ENCODE data around the gene CDO1. TPM values are rescaled to one million over a fixed set of nuclear protein-coding genes. Genes with fewer than 3 reads are reported as not detected.

The CDO1 gene
- total RNA-seq, 1 donor from 2014 or later = not detected

DNA sequence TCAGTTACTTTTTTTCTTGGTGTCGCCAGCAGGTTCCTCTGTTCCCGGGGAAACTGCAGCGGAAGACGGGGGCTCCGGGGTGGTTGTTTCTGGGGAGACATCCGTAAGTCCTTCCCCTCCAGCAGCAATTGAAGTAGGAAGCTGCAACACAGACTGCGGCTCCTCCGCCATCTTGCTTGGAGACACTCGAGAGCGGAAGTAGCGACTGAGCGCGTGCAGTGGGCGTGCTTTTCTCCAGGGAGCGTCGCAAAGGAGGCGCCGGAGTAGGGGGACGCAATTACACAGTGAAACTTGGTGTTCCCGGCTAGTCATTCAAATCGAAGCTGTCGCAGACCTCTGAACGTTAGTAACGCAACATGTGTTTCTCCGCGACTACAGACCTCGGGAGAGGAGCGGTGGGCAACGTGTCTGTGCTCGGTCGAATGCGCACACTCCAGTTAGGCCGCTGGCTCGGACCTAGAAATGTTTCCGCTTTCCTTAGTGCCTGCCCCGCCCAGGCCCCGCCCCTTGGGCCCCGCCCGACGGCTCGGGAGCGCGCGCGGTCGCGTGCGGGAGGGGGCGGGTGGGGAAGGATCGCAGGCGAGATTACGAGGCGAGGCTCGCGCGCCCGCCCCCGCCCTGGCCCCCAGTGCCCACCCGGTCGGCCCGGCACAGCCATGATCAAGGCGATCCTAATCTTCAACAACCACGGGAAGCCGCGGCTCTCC, 25.1 kb upstream of the CDO1 start, which contains the start of the genes AP3S1 and ATG12:
Gene AP3S1 (plus strand): TSS at position 554 of the 707 bp plus-strand sequence. CDS start 103 bp downstream, at position 657.
Gene ATG12 (minus strand): TSS at position 184 of the 707 bp plus-strand sequence. CDS start 13 bp downstream, at position 171.
- ChIA-PET POLR2A (interaction anchor here (0.6 to 2.5 kb wide), 10 partner anchors 10 to 579 kb away, joined by 3 to 14 read pairs (median 7); partner anchors contain the start of genes COMMD10, FEM1C, PGGT1B and TICAM2), CTCF (interaction anchor here (0.7 to 2.7 kb wide), 3 partner anchors 10 to 532 kb away, joined by 3 to 15 read pairs (median 6); no protein-coding TSS in a partner anchor)
- ATAC-seq (ENCODE audit: low read depth) (peak; percentile 81), DNase-seq (peak; percentile 96)
- Mint-ChIP-seq H3K4me3 (peak within 1 kb of the TSS; percentile 98), H3K27me3 (no peaks in the 10 kb centered on the region), H3K4me1 (peaks cover 67% of the 10 kb centered on the region), H3K9me3 (no peaks in the 10 kb centered on the region), H3K27ac (peak within 1 kb of the TSS; percentile 100), H3K36me3 (ENCODE audit: low read depth) (peaks cover 23% of the 10 kb centered on the region)
- intact Hi-C loops (cut with micrococcal nuclease) = loop anchor here (1.0 to 5.0 kb wide), 10 partner anchors 215 to 736 kb away; partner anchors contain the start of genes CCDC112, COMMD10, FEM1C and PGGT1B
- no peak for TF ChIP-seq CTCF (IDR thresholded peaks at IDR 0.05)

- POLR2A ChIA-PET = interaction anchor here (1.0 to 2.5 kb wide), 10 partner anchors 10 to 579 kb away, joined by 3 to 14 read pairs (median 7); partner anchors contain the start of genes COMMD10, FEM1C, PGGT1B and TICAM2
- Mint-ChIP-seq H3K27me3 (no peaks in the 10 kb centered on the region), H3K9me3 (no peaks in the 10 kb centered on the region), H3K36me3 (ENCODE audit: low read depth) (peaks cover 28% of the 10 kb centered on the region), H3K4me1 (peaks cover 67% of the 10 kb centered on the region), H3K4me3 (peak overlapping the region; percentile 98), H3K27ac (peak overlapping the region; percentile 100)
- ATAC-seq (ENCODE audit: low read depth) (no peak), DNase-seq (no peak)
- intact Hi-C loops (cut with micrococcal nuclease) = loop anchor here (1.0 to 5.0 kb wide), 10 partner anchors 215 to 736 kb away; partner anchors contain the start of genes CCDC112, COMMD10, FEM1C and PGGT1B
- no peak for TF ChIP-seq CTCF (IDR thresholded peaks at IDR 0.05)
- CTCF ChIA-PET = interaction anchor here (1.5 to 2.7 kb wide), 3 partner anchors 9 to 214 kb away, joined by 4 to 15 read pairs (median 6); no protein-coding TSS in a partner anchor
Measured at GRCh38 chr5:115840873-115841272, 24.4 kb upstream of the CDO1 start.

DNA sequence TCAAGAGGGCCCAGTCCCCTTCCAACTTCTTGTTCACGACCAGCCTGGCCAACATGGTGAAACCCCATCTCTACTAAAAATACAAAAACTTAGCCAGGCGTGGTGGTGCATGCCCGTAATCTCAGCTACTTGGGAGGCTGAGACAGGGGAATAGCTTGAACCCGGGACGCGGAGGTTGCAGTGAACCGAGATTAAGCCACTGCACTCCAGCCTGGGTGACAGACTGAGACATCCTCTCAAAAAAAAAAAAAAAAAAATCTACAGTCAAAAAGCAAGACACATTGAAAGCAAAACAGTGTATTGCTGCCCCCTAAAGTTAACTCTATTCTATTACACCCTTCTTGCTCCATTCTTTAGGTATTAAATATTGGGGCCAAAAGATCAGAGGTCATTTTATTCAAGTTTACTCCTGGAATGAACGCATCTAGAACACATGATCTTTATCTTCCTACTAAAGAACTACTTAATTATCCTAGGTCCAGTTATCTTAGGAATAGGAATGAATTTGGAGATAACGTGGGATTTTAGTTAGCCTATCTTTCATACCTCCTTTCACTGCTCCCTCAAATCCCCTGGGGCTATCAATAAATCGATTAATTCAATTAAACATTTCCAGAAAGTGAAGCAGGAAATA, 22.5 kb upstream of the CDO1 start:
- ATAC-seq (ENCODE audit: low read depth) = peak; percentile 11
- intact Hi-C loops (cut with micrococcal nuclease) = loop anchor here (1.0 to 2.0 kb wide), 4 partner anchors 8 to 740 kb away; no protein-coding TSS in a partner anchor
- no peaks in the 10 kb centered on the region for H3K27me3 Mint-ChIP-seq
- H3K9me3 Mint-ChIP-seq = no peaks in the 10 kb centered on the region
- no peak for DNase-seq
- CTCF ChIA-PET = interaction anchor here (0.7 to 2.7 kb wide), 7 partner anchors 7 to 529 kb away, joined by 3 to 15 read pairs (median 4); no protein-coding TSS in a partner anchor
- H3K36me3 Mint-ChIP-seq (ENCODE audit: low read depth) = peaks cover 47% of the 10 kb centered on the region
- no peak for TF ChIP-seq CTCF (IDR thresholded peaks at IDR 0.05)
- peak overlapping the region; percentile 12 for H3K27ac Mint-ChIP-seq
- POLR2A ChIA-PET = interaction anchor here (0.6 to 2.5 kb wide), 7 partner anchors 132 to 743 kb away, joined by 3 to 14 read pairs (median 4); partner anchors contain the start of genes TICAM2 and TMED7
- H3K4me1 Mint-ChIP-seq = peaks cover 50% of the 10 kb centered on the region
- peak overlapping the region; percentile 98 for H3K4me3 Mint-ChIP-seq

DNA sequence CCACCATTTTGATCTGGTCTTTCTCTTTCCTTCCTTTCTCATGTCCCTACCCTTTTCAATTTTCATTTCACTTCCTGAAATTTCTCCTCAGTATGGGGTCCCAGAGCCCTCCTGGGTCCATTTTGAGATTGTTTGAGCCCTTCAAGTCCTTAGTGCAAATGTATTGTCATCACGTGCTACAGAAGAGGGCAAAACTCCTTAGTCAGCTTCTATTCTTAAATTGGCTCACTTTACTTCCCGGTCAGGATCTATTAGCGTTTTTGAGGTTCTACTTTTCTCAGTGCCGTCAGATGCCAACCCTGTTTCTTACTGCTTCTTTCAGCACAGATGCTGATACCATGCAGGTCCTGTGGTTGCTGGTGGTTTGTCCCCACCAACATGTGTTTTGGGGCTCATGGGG, 19.0 kb upstream of the CDO1 start:
- Mint-ChIP-seq H3K36me3 (ENCODE audit: low read depth) (peaks cover 59% of the 10 kb centered on the region), H3K4me1 (peaks cover 32% of the 10 kb centered on the region), H3K9me3 (no peaks in the 10 kb centered on the region), H3K27me3 (no peaks in the 10 kb centered on the region), H3K27ac (no peak overlapping the region), H3K4me3 (no peak overlapping the region)
- TF ChIP-seq CTCF (IDR thresholded peaks at IDR 0.05) = no peak
- ATAC-seq (ENCODE audit: low read depth) (no peak), DNase-seq (no peak)
- intact Hi-C loops (cut with micrococcal nuclease) = no loop called here
- ChIA-PET CTCF (interaction anchor here (2.5 kb wide), 1 partner anchor 200 kb away, joined by 8 read pairs; no protein-coding TSS in a partner anchor), POLR2A (interaction anchor here (1.7 kb wide), 1 partner anchor 291 kb away, joined by 3 read pairs; the partner anchor contains the start of gene FEM1C)

Measured in activated B cell treated with CpG ODN at 0.5 μM for 24 hours (primary cell).